A549 (cell line): Measurements from ENCODE around the gene PUM2. TPM values are rescaled to one million over a fixed set of nuclear protein-coding genes. Genes with fewer than 3 reads are reported as not detected.

Experiments used
- ATAC-seq, 2 experiments: fragments of 200-7000 bp in 1 of 2; fragments of >200 bp in 1 of 2; cut with Nextera tagmentation in 1 of 2; cut with Tn5 transposase in 1 of 2; 3 replicates each; pipeline versions ENCODE4 v1.8.0 to v1.9.1; 2018 to 2020; ENCODE audit warnings: mild to moderate bottlenecking in 1 of 2, moderate library complexity in 1 of 2
- CTCF ChIA-PET: fragments of 300-600 bp; sonication (Branson Sonifier 250); formaldehyde crosslinking; extraction: SDS; loops from one replicate; lab custom pipeline; 2021; ENCODE audit warnings: antibody characterized with exemption, inconsistent platforms; lab: Yijun Ruan, JAX
- POLR2A ChIA-PET: fragments of 350-600 bp; formaldehyde crosslinking; extraction: SDS; loops from one replicate; lab custom pipeline; 2021; ENCODE audit warnings: antibody characterized with exemption, inconsistent platforms; lab: Yijun Ruan, JAX
- DNase-seq, 2 experiments: peaks; one replicate each; pipeline versions ENCODE4 v3.0.0 to v3.0.0-alpha.2; 2011 to 2016; ENCODE audit warnings: low read depth in 1 of 2, low spot score in 1 of 2
- FAIRE-seq: peaks from 2 replicates; lab custom pipeline; 2011; peaks lifted over from hg19 to GRCh38; lab: Jason Lieb, UNC
- H3K27ac ChIP-seq, 2 experiments: fragments of >200 bp; sonication (Bioruptor Twin); formaldehyde crosslinking; 3 replicates each; pipeline ENCODE4 v1.5.1; 2016 to 2017
- H3K4me1 ChIP-seq: fragments of >200 bp; sonication (Bioruptor Twin); formaldehyde crosslinking; 3 replicates; pipeline ENCODE4 v1.6.1; 2016
- H3K4me2 ChIP-seq: fragments of >200 bp; sonication (Bioruptor Twin); formaldehyde crosslinking; 3 replicates; pipeline ENCODE4 v1.6.1; 2016
- H3K4me3 ChIP-seq: fragments of >200 bp; sonication (Bioruptor Twin); formaldehyde crosslinking; 3 replicates; pipeline ENCODE4 v1.5.1; 2016
- H3K9me3 ChIP-seq: fragments of >200 bp; sonication (Bioruptor Twin); formaldehyde crosslinking; 3 replicates; pipeline ENCODE4 v1.6.1; 2016
- BHLHE40 ChIP-seq: IDR thresholded peaks from 2 replicates; pipeline ENCODE4 v1.6.1; 2012; ENCODE audit warnings: low read depth, low read length, inconsistent platforms
- CBX2 ChIP-seq: fragments of 200-600 bp; sonication (generic); IDR thresholded peaks from 2 replicates; pipeline ENCODE4 v1.6.1; 2016; ENCODE audit warnings: low read depth, mild to moderate bottlenecking, borderline replicate concordance
- CBX8 ChIP-seq: fragments of 200-600 bp; sonication (generic); IDR thresholded peaks from 2 replicates; pipeline ENCODE4 v1.6.1; 2016
- CEBPB ChIP-seq, 2 experiments: fragments of >200 bp in 1 of 2; sonication (Bioruptor Twin) in 1 of 2; formaldehyde crosslinking in 1 of 2; IDR thresholded peaks; 2 replicates each; pipeline ENCODE4 v1.6.1; 2012 to 2016
- CHD4 ChIP-seq: fragments of 200-600 bp; sonication (generic); IDR thresholded peaks from 2 replicates; pipeline ENCODE4 v1.6.1; 2016; ENCODE audit warnings: antibody characterized with exemption, mild to moderate bottlenecking, borderline replicate concordance
- CTCF ChIP-seq: fragments of >200 bp; sonication (Bioruptor Twin); formaldehyde crosslinking; IDR thresholded peaks from 3 replicates; pipeline ENCODE4 v1.5.1; 2016
- E2F6 ChIP-seq: IDR thresholded peaks from 2 replicates; pipeline ENCODE4 v1.6.1; 2012; ENCODE audit warnings: low read depth, borderline replicate concordance
- EHF ChIP-seq: fragments of 250-450 bp; sonication (Bioruptor Pico); IDR thresholded peaks from 2 replicates; pipeline ENCODE4 v1.5.0; 2020; ENCODE audit warnings: mild to moderate bottlenecking
- EP300 ChIP-seq, 2 experiments: fragments of >200 bp; sonication (Bioruptor Twin); formaldehyde crosslinking; IDR thresholded peaks; 2 replicates in 1 of 2; 3 replicates in 1 of 2; pipeline ENCODE4 v1.6.1; 2016 to 2017
- GATA3 ChIP-seq: IDR thresholded peaks from 2 replicates; pipeline ENCODE4 v1.6.1; 2012; ENCODE audit warnings: borderline replicate concordance
- HES2 ChIP-seq: fragments of >200 bp; sonication (Bioruptor Twin); formaldehyde crosslinking; IDR thresholded peaks from 2 replicates; pipeline ENCODE4 v1.6.1; 2016
- HEYL ChIP-seq: fragments of 250-450 bp; sonication (Bioruptor Pico); IDR thresholded peaks from 2 replicates; pipeline ENCODE4 v1.8.0; 2021; ENCODE audit warnings: mild to moderate bottlenecking, moderate library complexity
- HOXA7 ChIP-seq: fragments of 250-450 bp; sonication (Bioruptor Pico); IDR thresholded peaks from 2 replicates; pipeline ENCODE4 v1.5.0; 2020; ENCODE audit warnings: mild to moderate bottlenecking, moderate library complexity
- NPAS2 ChIP-seq: fragments of 250-450 bp; sonication (Bioruptor Pico); IDR thresholded peaks from 2 replicates; pipeline ENCODE4 v1.8.0; 2022; ENCODE audit warnings: mild to moderate bottlenecking, moderate library complexity, borderline replicate concordance
- PHF8 ChIP-seq: fragments of 200-600 bp; sonication (generic); IDR thresholded peaks from 2 replicates; pipeline ENCODE4 v1.6.1; 2016; ENCODE audit warnings: low read depth, mild to moderate bottlenecking, antibody characterized with exemption, moderate library complexity, borderline replicate concordance
- POLR2A ChIP-seq: IDR thresholded peaks from 2 replicates; pipeline ENCODE4 v1.6.1; 2012; ENCODE audit warnings: mild to moderate bottlenecking, low read length
- RAD21 ChIP-seq, 2 experiments: fragments of >200 bp in 1 of 2; sonication (Bioruptor Twin) in 1 of 2; formaldehyde crosslinking in 1 of 2; IDR thresholded peaks in 1 of 2; conservative IDR thresholded peaks in 1 of 2; 2 replicates in 1 of 2; 3 replicates in 1 of 2; pipeline ENCODE4 v1.6.1; 2012 to 2018; ENCODE audit warnings: inconsistent platforms in 1 of 2
- RCOR1 ChIP-seq: fragments of 150-350 bp; IDR thresholded peaks from 2 replicates; pipeline ENCODE4 v1.6.1; 2014; ENCODE audit warnings: antibody characterized with exemption, low read length, low read depth
- RFX5 ChIP-seq: fragments of 450-650 bp; IDR thresholded peaks from 2 replicates; pipeline ENCODE4 v1.7.1; 2014; ENCODE audit warnings: antibody characterized with exemption, mild to moderate bottlenecking, moderate library complexity
- RNF2 ChIP-seq: fragments of 200-600 bp; sonication (generic); IDR thresholded peaks from 2 replicates; pipeline ENCODE4 v1.6.1; 2016; ENCODE audit warnings: low read depth, mild to moderate bottlenecking, antibody characterized with exemption, moderate library complexity, borderline replicate concordance
- SREBF2 ChIP-seq: fragments of 450-650 bp; IDR thresholded peaks from 2 replicates; pipeline ENCODE4 v1.6.1; 2014; ENCODE audit warnings: mild to moderate bottlenecking, moderate library complexity
- WGBS: methylation state at CpG from one replicate; pipeline ENCODE4 v1.1.6; 2017; ENCODE audit errors: missing lambda C conversion rate; 5-methylcytosine and 5-hydroxymethylcytosine counted together
- polyA plus RNA-seq, 4 experiments: library from polyadenylated mRNA; depleted of rRNA in 3 of 4; stranded (reverse); fragments of >200 nt; fragmentation: RNase III in 1 of 4; extraction: RNeasy Plus Mini Kit Qiagen cat#74134 plus additional on column Dnase treatment in 1 of 4; gene quantifications; 2 replicates in 3 of 4; 3 replicates in 1 of 4; pipeline ENCODE4 v1.2.3, GENCODE V29; 2011 to 2017

PUM2 gene
- polyA plus RNA-seq, 2 of the 4 experiments (the other 2 are of a cell fraction), result 44.6 to 94.2 TPM

- 70% methylated on average over 4 of the region's 4 CpGs for WGBS
- CTCF ChIA-PET, result interaction anchor here (0.8 to 5.8 kb wide), 4 partner anchors 17 to 93 kb away, joined by 3 to 35 read pairs (median 5); no protein-coding TSS in a partner anchor
Measured at GRCh38 chr2:20230114-20230425, 120.6 kb downstream of the PUM2 start.

GRCh38 chr2:20229322-20230113 lies 121.1 kb downstream of the PUM2 start:
- peaks cover 24% of the 10 kb centered on the region for H3K4me1 ChIP-seq
- no peak for FAIRE-seq
- POLR2A ChIA-PET, result no interaction called here
- CTCF ChIA-PET, result interaction anchor here (0.8 to 1.9 kb wide), 2 partner anchors 51 to 89 kb away, joined by 3 to 7 read pairs; no protein-coding TSS in a partner anchor
- H3K4me2 ChIP-seq, result no peak overlapping the region
- no peak overlapping the region for H3K27ac ChIP-seq
- H3K9me3 ChIP-seq, result no peaks in the 10 kb centered on the region
- TF ChIP-seq PHF8 (no peak), CTCF (no peak), SREBF2 (no peak), CEBPB (IDR thresholded peaks at IDR 0.05) (no peak), POLR2A (no peak), HES2 (no peak), CBX2 (no peak), CHD4 (no peak), E2F6 (no peak), RCOR1 (no peak), HOXA7 (CRISPR knock-in tag) (no peak), RAD21 (conservative IDR thresholded peaks at IDR 0.05 in 1 of 2, IDR thresholded peaks at IDR 0.05 in 1 of 2) (no peak), EHF (no peak), GATA3 (no peak), RNF2 (no peak), EP300 (IDR thresholded peaks at IDR 0.05) (no peak)
- TF ChIP-seq, all 56 proteins: peak for 0
- DNase-seq (no peak), ATAC-seq (no peak)
- no peak overlapping the region for H3K4me3 ChIP-seq
- WGBS, result 72% methylated on average over 8 of the region's 8 CpGs

More at GRCh38 chr2:20230114-20230425, 120.6 kb downstream of the PUM2 start:
- H3K4me1 ChIP-seq, result peaks cover 24% of the 10 kb centered on the region
- ATAC-seq (no peak), FAIRE-seq (no peak), DNase-seq (no peak)
- POLR2A ChIA-PET, result no interaction called here
- H3K9me3 ChIP-seq, result no peaks in the 10 kb centered on the region
- H3K4me2 ChIP-seq, result no peak overlapping the region
- TF ChIP-seq HES2, result no peak
- TF ChIP-seq POLR2A, result no peak
- TF ChIP-seq HEYL (CRISPR knock-in tag), result no peak
- no peak for TF ChIP-seq NPAS2 (CRISPR knock-in tag)
- no peak for TF ChIP-seq BHLHE40
- no peak for TF ChIP-seq RFX5
- no peak for TF ChIP-seq RAD21 (conservative IDR thresholded peaks at IDR 0.05 in 1 of 2, IDR thresholded peaks at IDR 0.05 in 1 of 2)
- TF ChIP-seq CBX8, result no peak
- no peak overlapping the region for H3K27ac ChIP-seq
- H3K4me3 ChIP-seq, result no peak overlapping the region
